Heart left ventricle (tissue), 16 donors: ENCODE data around the gene NOTUM. TPM values are rescaled to one million over a fixed set of nuclear protein-coding genes. Genes with fewer than 3 reads are reported as not detected.

ENCODE experiments used
- ATAC-seq, 4 donors: fragments of 200-7000 bp; cut with Tn5 transposase; one replicate each; pipeline ENCODE4 v1.9.1; 2020 to 2022; ENCODE audit warnings: moderate library complexity in 4 of 4, mild to moderate bottlenecking in 3 of 4, moderate number of reproducible peaks in 1 of 4
- DNase-seq, 5 donors: peaks; one replicate each; pipeline ENCODE4 v3.0.0-alpha.2; 2020
- H3K27ac ChIP-seq, 12 donors: fragments of 200-600 bp; sonication (generic) in 4 of 12; one replicate each; pipeline versions ENCODE4 v1.5.0 to v1.8.0; 2016 to 2022; ENCODE audit warnings: mild to moderate bottlenecking in 2 of 12
- H3K27me3 ChIP-seq, 9 donors: fragments of 200-600 bp; sonication (generic) in 2 of 9; one replicate each; pipeline versions ENCODE4 v1.5.1 to v1.8.0; 2016 to 2022; ENCODE audit warnings: mild to moderate bottlenecking in 3 of 9
- H3K36me3 ChIP-seq, 9 donors: fragments of 200-600 bp; sonication (generic) in 2 of 9; one replicate each; pipeline versions ENCODE4 v1.5.0 to v1.8.0; 2018 to 2022; ENCODE audit warnings: mild to moderate bottlenecking in 2 of 9
- H3K4me1 ChIP-seq, 12 donors: fragments of 200-600 bp; sonication (generic) in 4 of 12; one replicate each; pipeline versions ENCODE4 v1.5.0 to v1.8.0; 2016 to 2022; ENCODE audit warnings: mild to moderate bottlenecking in 3 of 12
- H3K4me3 ChIP-seq, 12 donors: fragments of 200-600 bp; sonication (generic) in 4 of 12; one replicate each; pipeline versions ENCODE4 v1.5.0 to v1.8.0; 2017 to 2022; ENCODE audit warnings: mild to moderate bottlenecking in 9 of 12, moderate library complexity in 4 of 12
- H3K9me3 ChIP-seq, 12 donors: fragments of 200-600 bp; sonication (generic) in 4 of 12; one replicate each; pipeline versions ENCODE4 v1.5.0 to v1.8.0; 2016 to 2022; ENCODE audit warnings: mild to moderate bottlenecking in 1 of 12
- POLR2A ChIP-seq, 2 donors: fragments of 450-650 bp; IDR thresholded peaks; one replicate each; pipeline ENCODE4 v1.6.1; 2017; ENCODE audit warnings: antibody characterized with exemption in 2 of 2, mild to moderate bottlenecking in 2 of 2, moderate library complexity in 2 of 2
- WGBS, 4 donors: extraction: QIAGEN DNeasy Blood & Tissue Kit in 2 of 4; methylation state at CpG; one replicate each; pipeline versions ENCODE4 v1.1.5 to v1.1.7; 2013 to 2018; 5-methylcytosine and 5-hydroxymethylcytosine counted together
- intact Hi-C, 10 donors: fragments of 100-400 bp; cut with DNase I; formaldehyde crosslinking; loops; one replicate each; pipeline versions ENCODE4 v1.11.1 to v1.14.2; 2022
- polyA plus RNA-seq, 2 donors: library from polyadenylated mRNA; stranded (reverse); fragments of 200-250 nt; gene quantifications; one replicate each; pipeline ENCODE4 v1.2.3, GENCODE V29; 2013
- total RNA-seq, 9 donors: library from RNA; depleted of rRNA in 2 of 9; stranded (reverse); fragments of >200 nt in 2 of 9; fragmentation: NEBNext Ultra II Directional in 3 of 9; extraction: Animal tissue kit (Norgen Biotek cat#: 25700) in 3 of 9; gene quantifications; one replicate each; pipeline versions ENCODE4 v1.1.0 to v1.2.4, GENCODE V29; 2016 to 2023
- TF ChIP-seq, protein P1 (sequence below), 12 donors: fragments of 200-600 bp; sonication (generic) in 4 of 12; IDR thresholded peaks; one replicate each; pipeline versions ENCODE4 v1.5.0 to v1.8.0; 2018 to 2022; ENCODE audit warnings: antibody characterized with exemption in 12 of 12, mild to moderate bottlenecking in 5 of 12
- donor health status: ischemic (EF 13 %, LVEDD 7.1; RV severe dilation, severe dysfunction).
- donor health status: healthy with polysubstance abuse.
- donor health status: DM: no; HTN: yes; CAD: no.
- donor health status: DM: no; HTN: no; CAD: no.
- donor health status: ischemic (EF 25% LVEDD 6.9; RV normal size, moderate dysfunction).
- donor health status: ischemic (EF 25% LVEDD 5.7; RV mildly dilated, moderate dysfunction).
- donor health status: healthy.
- donor health status: DM: yes; HTN: yes; CAD: no.
- donor health status: ischemic (EF 35%, LVEDD 5.7; RV mildly dilated, moderate dysfunction).
- donor health status: nonischemic (EF 11% LVEDD 7.7; RV severe dilation, severe dysfunction).
- donor health status: DM: yes; HTN: yes; CAD: no.
- donor health status: PGD.
- donor health status: ischemic (EF 29% LVEDD 5.4; RV normal size, mild dysfunction).
- donor health status: nonischemic (EF 23%, LVEDD 6.1; RV moderate dilation, normal function).

The NOTUM gene
- total and polyA plus RNA-seq, 11 donors: 0.25 to 1.6 (median 0.56) TPM; not detected in 3

DNA sequence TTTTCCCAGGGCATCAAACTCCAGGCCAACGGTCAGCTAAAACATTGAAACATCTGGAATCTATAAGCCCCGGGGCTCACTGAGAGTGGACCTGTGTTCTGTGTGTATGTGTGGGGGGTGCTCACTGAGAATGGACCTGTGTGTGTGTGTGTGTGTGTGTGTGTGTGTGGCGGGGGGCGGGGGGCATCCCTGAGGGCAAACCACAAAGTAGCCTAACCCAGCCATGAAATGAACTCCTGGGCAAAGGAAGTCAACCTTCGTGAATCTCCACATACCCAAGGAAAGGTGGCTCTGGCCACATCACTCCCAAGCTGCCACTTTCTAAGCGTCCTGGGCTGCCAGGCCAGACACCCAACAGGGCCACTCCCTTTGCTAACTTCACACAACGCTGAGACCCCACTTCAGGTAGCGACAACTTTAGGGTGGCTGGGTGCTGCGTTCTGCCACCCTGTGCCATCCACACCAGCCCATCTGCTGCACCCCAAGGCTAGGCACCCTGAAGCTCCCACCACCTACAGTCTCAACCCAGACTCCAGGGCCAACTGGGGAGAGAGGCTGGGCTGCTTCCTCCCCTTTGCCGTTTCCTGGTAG is 35.0 kb downstream of the NOTUM start:
- peak overlapping the region; percentile 84 to 98 (median 94) for H3K4me3 ChIP-seq

DNA sequence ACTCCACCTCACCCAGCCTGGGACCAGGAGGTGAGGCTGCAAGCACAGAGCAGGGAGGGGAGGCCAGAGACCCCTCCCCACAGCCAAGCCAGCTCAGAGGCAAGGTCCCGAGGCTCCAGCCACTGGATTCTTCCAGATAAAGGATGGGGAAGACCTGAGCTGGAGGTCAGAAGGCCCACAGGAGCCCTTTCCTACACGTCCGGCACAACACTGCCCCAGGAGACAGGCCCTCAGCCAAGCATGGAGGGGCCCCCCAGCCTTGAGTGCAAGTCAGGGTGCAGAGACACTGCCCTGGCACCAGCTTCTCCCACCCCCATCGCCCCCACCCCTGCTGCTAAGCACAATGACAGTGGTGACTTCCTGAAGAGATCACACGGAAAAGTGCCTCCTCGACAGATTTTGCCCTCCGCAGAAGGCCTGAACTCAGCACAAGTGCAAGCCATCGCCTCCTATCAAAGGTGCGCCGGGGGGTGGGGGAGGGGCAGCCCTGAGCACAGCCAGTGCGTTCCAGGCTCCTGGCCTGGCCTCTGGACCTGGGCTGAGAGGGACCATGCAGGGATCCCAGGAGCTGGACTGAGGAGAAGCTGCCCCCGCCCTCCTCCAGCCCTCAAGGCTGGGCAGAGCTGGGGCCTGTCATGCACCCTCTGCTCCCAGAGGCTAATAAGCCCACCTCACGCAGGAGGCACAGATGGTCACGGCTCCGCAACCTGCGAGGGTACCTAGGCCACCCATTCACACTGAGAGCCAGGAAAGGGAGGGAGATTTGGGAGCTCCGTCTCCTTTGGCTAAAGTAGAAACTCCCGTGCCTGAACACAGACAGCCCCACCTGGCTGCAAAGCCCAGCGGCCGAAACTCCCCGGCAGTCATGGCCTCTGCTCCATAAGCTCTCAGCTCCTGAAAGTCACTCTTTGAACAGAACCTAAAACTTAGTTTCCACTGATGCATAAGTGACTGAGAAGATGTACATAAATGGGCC is 36.1 kb downstream of the NOTUM start:
- intact Hi-C loops: loop anchor here in 2 of 10 donors (5.0 kb wide), 2 partner anchors 43 to 53 kb away; partner anchors contain the start of gene ARHGDIA (in 1 of the 2)
- TF ChIP-seq, protein P1, sequence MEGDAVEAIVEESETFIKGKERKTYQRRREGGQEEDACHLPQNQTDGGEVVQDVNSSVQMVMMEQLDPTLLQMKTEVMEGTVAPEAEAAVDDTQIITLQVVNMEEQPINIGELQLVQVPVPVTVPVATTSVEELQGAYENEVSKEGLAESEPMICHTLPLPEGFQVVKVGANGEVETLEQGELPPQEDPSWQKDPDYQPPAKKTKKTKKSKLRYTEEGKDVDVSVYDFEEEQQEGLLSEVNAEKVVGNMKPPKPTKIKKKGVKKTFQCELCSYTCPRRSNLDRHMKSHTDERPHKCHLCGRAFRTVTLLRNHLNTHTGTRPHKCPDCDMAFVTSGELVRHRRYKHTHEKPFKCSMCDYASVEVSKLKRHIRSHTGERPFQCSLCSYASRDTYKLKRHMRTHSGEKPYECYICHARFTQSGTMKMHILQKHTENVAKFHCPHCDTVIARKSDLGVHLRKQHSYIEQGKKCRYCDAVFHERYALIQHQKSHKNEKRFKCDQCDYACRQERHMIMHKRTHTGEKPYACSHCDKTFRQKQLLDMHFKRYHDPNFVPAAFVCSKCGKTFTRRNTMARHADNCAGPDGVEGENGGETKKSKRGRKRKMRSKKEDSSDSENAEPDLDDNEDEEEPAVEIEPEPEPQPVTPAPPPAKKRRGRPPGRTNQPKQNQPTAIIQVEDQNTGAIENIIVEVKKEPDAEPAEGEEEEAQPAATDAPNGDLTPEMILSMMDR (IDR thresholded peaks at IDR 0.05): no peak
- no peak for TF ChIP-seq POLR2A (IDR thresholded peaks at IDR 0.05)
- 52 to 65% (median 62%) methylated on average over 18 to 21 of the region's 21 CpGs for WGBS, 4 donors
- Histone ChIP-seq H3K36me3 (peaks cover 0 to 30% (median 21%) of the 10 kb centered on the region in 9 donors), H3K9me3 (no peaks in the 10 kb centered on the region), H3K27ac (peak overlapping the region in 7 of 12 donors; percentile 6 to 86 (median 33)), H3K4me3 (peak overlapping the region in 4 of 12 donors; percentile 3 to 49 (median 12)), H3K27me3 (peaks cover 0 to 11% (median 0%) of the 10 kb centered on the region in 9 donors), H3K4me1 (peaks cover 21 to 79% (median 49%) of the 10 kb centered on the region in 12 donors)
- DNase-seq: no peak
- no peak for ATAC-seq

More for the DNA sequence above, 35.0 kb downstream of the NOTUM start:
- intact Hi-C loops: loop anchor here in 1 of 10 donors (5.0 kb wide), 1 partner anchor 54 kb away; the partner anchor contains the start of gene ARHGDIA
- no peak for DNase-seq
- peaks cover 0 to 11% (median 0%) of the 10 kb centered on the region in 9 donors for H3K27me3 ChIP-seq
- peak overlapping the region in 11 of 12 donors; percentile 86 to 99 (median 95) for H3K27ac ChIP-seq
- peaks cover 0 to 18% (median 13%) of the 10 kb centered on the region in 9 donors for H3K36me3 ChIP-seq
- TF ChIP-seq POLR2A (IDR thresholded peaks at IDR 0.05): no peak
- TF ChIP-seq, protein P1 (IDR thresholded peaks at IDR 0.05): no peak
- no peak for ATAC-seq
- WGBS, 4 donors: 46 to 69% (median 57%) methylated on average over 9 to 10 of the region's 10 CpGs
- no peaks in the 10 kb centered on the region for H3K9me3 ChIP-seq
- H3K4me1 ChIP-seq: peaks cover 21 to 69% (median 46%) of the 10 kb centered on the region in 12 donors

GRCh38 chr17:81923302-81924260 is 37.4 kb downstream of the NOTUM start:
- Histone ChIP-seq H3K27me3 (peaks cover 0 to 6% (median 0%) of the 10 kb centered on the region in 9 donors), H3K36me3 (peaks cover 0 to 39% (median 29%) of the 10 kb centered on the region in 9 donors), H3K4me3 (peak overlapping the region in 10 of 12 donors; percentile 8 to 49 (median 30)), H3K4me1 (peaks cover 21 to 87% (median 48%) of the 10 kb centered on the region in 12 donors), H3K27ac (peak overlapping the region in 10 of 12 donors; percentile 19 to 86 (median 50)), H3K9me3 (no peaks in the 10 kb centered on the region)
- WGBS, 4 donors: 24 to 35% (median 26%) methylated on average over 17 to 32 of the region's 32 CpGs
- DNase-seq (peak; percentile 67 to 86 (median 72)), ATAC-seq (peak in 3 of 4 donors; percentile 12 to 51 (median 50))
- intact Hi-C loops: loop anchor here in 1 of 10 donors (5.0 kb wide), 1 partner anchor 41 kb away; no protein-coding TSS in a partner anchor
- TF ChIP-seq POLR2A (IDR thresholded peaks at IDR 0.05): no peak
- TF ChIP-seq, protein P1 (IDR thresholded peaks at IDR 0.05): no peak
